Fibroblast of lung (primary cell): ENCODE results near the gene NME7. TPM values are rescaled to one million over a fixed set of nuclear protein-coding genes. Genes with fewer than 3 reads are reported as not detected.

Experiments used
- DNase-seq, 2 donors: peaks; one replicate each; pipeline versions ENCODE4 v3.0.0 to v3.0.0-alpha.2; 2010; ENCODE audit warnings: low read depth in 2 of 2
- H2AFZ ChIP-seq: 2 replicates; pipeline ENCODE4 v1.5.1; 2012; ENCODE audit warnings: low read length, control low read depth, inconsistent platforms
- H3K27ac ChIP-seq: 2 replicates; pipeline ENCODE4 v1.5.1; 2011; ENCODE audit warnings: low read length, control low read depth; ENCODE audit not compliant: insufficient read depth
- H3K27me3 ChIP-seq: 2 replicates; pipeline ENCODE4 v1.5.1; 2011; ENCODE audit warnings: mild to moderate bottlenecking, low read length; ENCODE audit not compliant: control insufficient read depth, insufficient read depth
- H3K36me3 ChIP-seq: 2 replicates; pipeline ENCODE4 v1.5.1; 2011; ENCODE audit warnings: low read length; ENCODE audit not compliant: control insufficient read depth, insufficient read depth
- H3K4me1 ChIP-seq: 2 replicates; pipeline ENCODE4 v1.5.1; 2011; ENCODE audit warnings: low read length; ENCODE audit not compliant: control insufficient read depth, insufficient read depth; ENCODE audit errors: extremely low read depth
- H3K4me2 ChIP-seq: 2 replicates; pipeline ENCODE4 v1.5.1; 2011; ENCODE audit warnings: low read length, control low read depth; ENCODE audit not compliant: insufficient read depth; ENCODE audit errors: extremely low read depth
- H3K4me3 ChIP-seq, 4 experiments: fragments of 200-600 bp in 1 of 4; sonication (generic) in 1 of 4; replicated peaks in 1 of 4; 2 replicates each; pipeline ENCODE4 v1.5.1; 2011 to 2016; ENCODE audit warnings: low read length in 4 of 4, low read depth in 3 of 4, mild to moderate bottlenecking in 3 of 4, control low read depth in 2 of 4, inconsistent platforms in 1 of 4, mixed read lengths in 1 of 4; ENCODE audit not compliant: insufficient read depth in 1 of 4; ENCODE audit errors: control extremely low read depth in 1 of 4
- H3K79me2 ChIP-seq: 2 replicates; pipeline ENCODE4 v1.5.1; 2012; ENCODE audit warnings: mild to moderate bottlenecking, low read length, inconsistent platforms; ENCODE audit not compliant: control insufficient read depth, insufficient read depth
- H3K9ac ChIP-seq: 2 replicates; pipeline ENCODE4 v1.5.1; 2011; ENCODE audit warnings: mild to moderate bottlenecking, low read length, control low read depth; ENCODE audit not compliant: insufficient read depth
- H3K9me3 ChIP-seq: 2 replicates; pipeline ENCODE4 v1.5.1; 2012; ENCODE audit warnings: low read depth, low read length; ENCODE audit not compliant: control insufficient read depth, insufficient read depth
- H4K20me1 ChIP-seq: 2 replicates; pipeline ENCODE4 v1.5.1; 2011; ENCODE audit warnings: low read length; ENCODE audit not compliant: control insufficient read depth, insufficient read depth; ENCODE audit errors: extremely low read depth
- CTCF ChIP-seq, 2 donors: IDR thresholded peaks in 1 of 2; conservative IDR thresholded peaks in 1 of 2; 1 replicate in 1 of 2; 2 replicates in 1 of 2; pipeline ENCODE4 v1.5.1; 2011 to 2012; ENCODE audit warnings: low read length in 2 of 2, control low read depth in 1 of 2, inconsistent platforms in 1 of 2, low read depth in 1 of 2, mild to moderate bottlenecking in 1 of 2
- EZH2 ChIP-seq: IDR thresholded peaks from 2 replicates; pipeline ENCODE4 v1.5.1; 2012; ENCODE audit warnings: low read length, control low read depth, mild to moderate bottlenecking; ENCODE audit errors: missing control alignments
- polyA plus RNA-seq, 2 donors: library from polyadenylated mRNA; depleted of rRNA in 1 of 2; stranded (reverse) in 1 of 2; unstranded in 1 of 2; fragments of >200 nt; gene quantifications; 2 replicates each; pipeline ENCODE4 v1.2.1, GENCODE V29; 2011 to 2012; ENCODE audit warnings: missing spikeins in 1 of 2
- total RNA-seq: library from RNA; depleted of rRNA; stranded (reverse); fragments of >200 nt; gene quantifications from 2 replicates; pipeline ENCODE4 v1.2.1, GENCODE V29; 2014

Gene NME7
- total and polyA plus RNA-seq, 2 donors (not counting 1 experiment from before 2014, with no cell fraction given) = 21.0 to 30.8 TPM

GRCh38 chr1:169124459-169124858, 243.1 kb downstream of the NME7 start:
- H3K36me3 ChIP-seq = no peaks in the 10 kb centered on the region
- H3K9me3 ChIP-seq = no peaks in the 10 kb centered on the region
- DNase-seq = no peak
- H3K4me2 ChIP-seq = no peak overlapping the region
- H2AFZ ChIP-seq = no peak overlapping the region
- no peaks in the 10 kb centered on the region for H3K27me3 ChIP-seq
- H3K4me1 ChIP-seq = peaks cover 7% of the 10 kb centered on the region
- peaks cover 10% of the 10 kb centered on the region for H3K79me2 ChIP-seq
- no peak overlapping the region for H3K9ac ChIP-seq
- H3K27ac ChIP-seq = no peak overlapping the region
- no peak overlapping the region for H3K4me3 ChIP-seq
- TF ChIP-seq EZH2 (no peak), CTCF (conservative IDR thresholded peaks at IDR 0.05 in 1 of 2, IDR thresholded peaks at IDR 0.05 in 1 of 2; ENCODE audit: low read depth in 1 of 2, low read length in 2 of 2) (no peak)
- H4K20me1 ChIP-seq = no peaks in the 10 kb centered on the region

GRCh38 chr1:169122976-169123375, 244.6 kb downstream of the NME7 start:
- Histone ChIP-seq H3K79me2 (peaks cover 10% of the 10 kb centered on the region), H3K4me2 (no peak overlapping the region), H4K20me1 (no peaks in the 10 kb centered on the region)

GRCh38 chr1:169121146-169121923, 246.3 kb downstream of the NME7 start:
- Histone ChIP-seq H3K36me3 (no peaks in the 10 kb centered on the region), H3K79me2 (peaks cover 12% of the 10 kb centered on the region), H3K27ac (peak overlapping the region; percentile 8), H3K4me1 (peaks cover 13% of the 10 kb centered on the region), H3K9ac (no peak overlapping the region), H4K20me1 (no peaks in the 10 kb centered on the region), H3K9me3 (no peaks in the 10 kb centered on the region), H3K27me3 (no peaks in the 10 kb centered on the region), H3K4me3 (no peak overlapping the region), H2AFZ (no peak overlapping the region), H3K4me2 (no peak overlapping the region)
- no peak for DNase-seq
- no peak for TF ChIP-seq CTCF (conservative IDR thresholded peaks at IDR 0.05 in 1 of 2, IDR thresholded peaks at IDR 0.05 in 1 of 2; ENCODE audit: low read depth in 1 of 2, low read length in 2 of 2)
- no peak for TF ChIP-seq EZH2

More at GRCh38 chr1:169122976-169123375, 244.6 kb downstream of the NME7 start:
- H3K9me3 ChIP-seq = no peaks in the 10 kb centered on the region
- H3K27me3 ChIP-seq = no peaks in the 10 kb centered on the region
- TF ChIP-seq EZH2 (no peak), CTCF (conservative IDR thresholded peaks at IDR 0.05 in 1 of 2, IDR thresholded peaks at IDR 0.05 in 1 of 2; ENCODE audit: low read depth in 1 of 2, low read length in 2 of 2) (no peak)
- no peak for DNase-seq
- peaks cover 13% of the 10 kb centered on the region for H3K4me1 ChIP-seq
- H2AFZ ChIP-seq = no peak overlapping the region
- H3K36me3 ChIP-seq = no peaks in the 10 kb centered on the region
- H3K4me3 ChIP-seq = no peak overlapping the region
- no peak overlapping the region for H3K9ac ChIP-seq
- no peak overlapping the region for H3K27ac ChIP-seq
